ENCODE data around the gene IER3IP1. TPM values are rescaled to one million over a fixed set of nuclear protein-coding genes. Genes with fewer than 3 reads are reported as not detected.

The IER3IP1 gene
- total RNA-seq, 2 experiments from 2014 or later: 5.5 to 11.6 TPM

GRCh38 chr18:47120428-47120827, 55.7 kb downstream of the IER3IP1 start:
- Histone ChIP-seq H4K20me1 (ENCODE audit: insufficient read depth, low read length) (no peaks in the 10 kb centered on the region), H2AFZ (ENCODE audit: low read length) (no peak overlapping the region), H3K79me2 (ENCODE audit: insufficient read depth, low read depth, low read length) (no peaks in the 10 kb centered on the region), H3K27ac (ENCODE audit: low read depth, low read length, poor library complexity, severe bottlenecking) (no peak overlapping the region), H3K4me2 (ENCODE audit: low read length) (no peak overlapping the region), H3K9me3 (ENCODE audit: low read length) (no peaks in the 10 kb centered on the region), H3K4me3 (ENCODE audit: low read depth, low read length, poor library complexity, severe bottlenecking) (no peak overlapping the region), H3K9me2 (ENCODE audit: insufficient read depth, low read length) (no peaks in the 10 kb centered on the region), H3K4me1 (ENCODE audit: insufficient read depth, low read length, poor library complexity, severe bottlenecking) (no peaks in the 10 kb centered on the region), H3K36me3 (ENCODE audit: insufficient read depth, low read length) (no peaks in the 10 kb centered on the region)
- ChIA-PET CTCF (ENCODE audit: unreplicated experiment) (no interaction called here), POLR2A (no interaction called here)
- TF ChIP-seq EZH2phosphoT487 (IDR thresholded peaks at IDR 0.05; ENCODE audit: borderline replicate concordance, low read depth, low read length): no peak
- no peak for TF ChIP-seq CTCF (conservative IDR thresholded peaks at IDR 0.05; ENCODE audit: low read length)
- no TSS peak for BruUV-seq (replicated peaks)
- intact Hi-C loops (cut with micrococcal nuclease; ENCODE audit: unreplicated experiment): no loop called here
- DNase-seq (ENCODE audit: low spot score): no peak

- H3K27ac ChIP-seq (ENCODE audit: low read depth, low read length, poor library complexity, severe bottlenecking): no peak overlapping the region
- H2AFZ ChIP-seq (ENCODE audit: low read length): no peak overlapping the region
- H3K36me3 ChIP-seq (ENCODE audit: insufficient read depth, low read length): no peaks in the 10 kb centered on the region
- DNase-seq (ENCODE audit: low spot score): no peak
- BruUV-seq (replicated peaks): no TSS peak
- no peak overlapping the region for H3K4me2 ChIP-seq (ENCODE audit: low read length)
- H3K4me1 ChIP-seq (ENCODE audit: insufficient read depth, low read length, poor library complexity, severe bottlenecking): no peaks in the 10 kb centered on the region
- ChIA-PET POLR2A (no interaction called here), CTCF (ENCODE audit: unreplicated experiment) (no interaction called here)
- intact Hi-C loops (cut with micrococcal nuclease; ENCODE audit: unreplicated experiment): no loop called here
- no peaks in the 10 kb centered on the region for H4K20me1 ChIP-seq (ENCODE audit: insufficient read depth, low read length)
- H3K4me3 ChIP-seq (ENCODE audit: low read depth, low read length, poor library complexity, severe bottlenecking): no peak overlapping the region
- no peaks in the 10 kb centered on the region for H3K79me2 ChIP-seq (ENCODE audit: insufficient read depth, low read depth, low read length)
- H3K9me3 ChIP-seq (ENCODE audit: low read length): no peaks in the 10 kb centered on the region
- H3K9me2 ChIP-seq (ENCODE audit: insufficient read depth, low read length): no peaks in the 10 kb centered on the region
- TF ChIP-seq EZH2phosphoT487 (IDR thresholded peaks at IDR 0.05; ENCODE audit: borderline replicate concordance, low read depth, low read length): no peak
- TF ChIP-seq CTCF (conservative IDR thresholded peaks at IDR 0.05; ENCODE audit: low read length): no peak
Observed at GRCh38 chr18:47118981-47119380, 57.2 kb downstream of the IER3IP1 start.

- intact Hi-C loops (cut with micrococcal nuclease; ENCODE audit: unreplicated experiment): no loop called here
- BruUV-seq (replicated peaks): no TSS peak
- Histone ChIP-seq H3K36me3 (ENCODE audit: insufficient read depth, low read length) (no peaks in the 10 kb centered on the region; the same call in 1 of the 2 replicates), H3K79me2 (ENCODE audit: insufficient read depth, low read depth, low read length) (no peaks in the 10 kb centered on the region), H3K9me3 (ENCODE audit: low read length) (no peaks in the 10 kb centered on the region), H3K4me3 (ENCODE audit: low read depth, low read length, poor library complexity, severe bottlenecking) (no peak overlapping the region), H2AFZ (ENCODE audit: low read length) (no peak overlapping the region), H3K4me2 (ENCODE audit: low read length) (no peak overlapping the region), H4K20me1 (ENCODE audit: insufficient read depth, low read length) (no peaks in the 10 kb centered on the region), H3K27ac (ENCODE audit: low read depth, low read length, poor library complexity, severe bottlenecking) (no peak overlapping the region), H3K9me2 (ENCODE audit: insufficient read depth, low read length) (no peaks in the 10 kb centered on the region), H3K4me1 (ENCODE audit: insufficient read depth, low read length, poor library complexity, severe bottlenecking) (no peaks in the 10 kb centered on the region)
- CTCF ChIA-PET (ENCODE audit: unreplicated experiment): no interaction called here
- POLR2A ChIA-PET: interaction anchor here (0.6 kb wide), 1 partner anchor 1128 kb away, joined by 3 read pairs; no protein-coding TSS in a partner anchor
- no peak for DNase-seq (ENCODE audit: low spot score)
- TF ChIP-seq CTCF (conservative IDR thresholded peaks at IDR 0.05; ENCODE audit: low read length) (no peak), EZH2phosphoT487 (IDR thresholded peaks at IDR 0.05; ENCODE audit: borderline replicate concordance, low read depth, low read length) (no peak)
Observed at GRCh38 chr18:47115205-47115604, 61.0 kb downstream of the IER3IP1 start.
